GM12891 (cell line): ENCODE measurements around the gene SLC9C2.

Experiments
- POLR2A ChIP-seq: IDR thresholded peaks from 2 replicates; pipeline ENCODE4 v1.6.1; 2011; ENCODE audit warnings: low read depth, low read length, control low read depth
- POLR2AphosphoS5 ChIP-seq: IDR thresholded peaks from 2 replicates; pipeline ENCODE4 v1.6.1; 2011; ENCODE audit warnings: low read depth, low read length, control low read depth
- TAF1 ChIP-seq: IDR thresholded peaks from 2 replicates; pipeline ENCODE4 v1.6.1; 2011; ENCODE audit warnings: low read depth, low read length, control low read depth

GRCh38 chr1:173570370-173571007 lies 32.4 kb downstream of the SLC9C2 start:
- TF ChIP-seq POLR2A, result no peak
- no peak for TF ChIP-seq POLR2AphosphoS5
- TF ChIP-seq TAF1, result no peak
